ENCODE measurements around the gene KDM2A.
"Not testable (repeated sequence)": the region's sequence is repeated elsewhere in the genome, so short reads cannot be mapped to it uniquely, and the experiment has no call there.

The KDM2A gene

GRCh38 chr11:67179892-67180490 is 60.9 kb downstream of the KDM2A start:
- Histone ChIP-seq H3K9me3 (ENCODE audit: insufficient read depth, low read length, severe bottlenecking) (no peaks in the 10 kb centered on the region), H3K79me2 (ENCODE audit: insufficient read depth, low read length) (peaks cover 40% of the 10 kb centered on the region), H4K20me1 (ENCODE audit: insufficient read depth, low read length) (peaks cover 21% of the 10 kb centered on the region), H3K9ac (ENCODE audit: low read depth, low read length) (no peak overlapping the region), H3K4me3 (ENCODE audit: low read depth in 1 of 2, low read length in 2 of 2) (no peak overlapping the region), H3K4me1 (ENCODE audit: insufficient read depth, low read length) (no peaks in the 10 kb centered on the region), H3K27me3 (ENCODE audit: insufficient read depth, low read length, poor library complexity) (no peaks in the 10 kb centered on the region), H3K36me3 (ENCODE audit: insufficient read depth, low read length) (peaks cover 50% of the 10 kb centered on the region), H3K27ac (ENCODE audit: low read length) (no peak overlapping the region), H3K4me2 (ENCODE audit: insufficient read depth, low read length) (no peak overlapping the region), H2AFZ (ENCODE audit: low read depth, low read length) (no peak overlapping the region)
- no peak for ATAC-seq (ENCODE audit: insufficient read depth, low read depth)
- TF ChIP-seq CTCF (IDR thresholded peaks at IDR 0.05; ENCODE audit: borderline replicate concordance, extremely low read depth, low read length, poor library complexity, severe bottlenecking) (no peak), EZH2 (IDR thresholded peaks at IDR 0.05; ENCODE audit: borderline replicate concordance, low read depth, low read length, severe bottlenecking) (no peak)
- no peak for DNase-seq

- TF ChIP-seq EZH2 (IDR thresholded peaks at IDR 0.05; ENCODE audit: borderline replicate concordance, low read depth, low read length, severe bottlenecking), result no peak
- H4K20me1 ChIP-seq (ENCODE audit: insufficient read depth, low read length), result no peaks in the 10 kb centered on the region
- H3K79me2 ChIP-seq (ENCODE audit: insufficient read depth, low read length), result no peaks in the 10 kb centered on the region
- no peak overlapping the region for H3K9ac ChIP-seq (ENCODE audit: low read depth, low read length)
- H3K27ac ChIP-seq (ENCODE audit: low read length), result no peak overlapping the region
- H3K9me3 ChIP-seq (ENCODE audit: insufficient read depth, low read length, severe bottlenecking), result no peaks in the 10 kb centered on the region
- H2AFZ ChIP-seq (ENCODE audit: low read depth, low read length), result no peak overlapping the region
- ATAC-seq (ENCODE audit: insufficient read depth, low read depth) (no peak), DNase-seq (no peak)
- peaks cover 43% of the 10 kb centered on the region for H3K36me3 ChIP-seq (ENCODE audit: insufficient read depth, low read length)
- H3K4me2 ChIP-seq (ENCODE audit: insufficient read depth, low read length), result no peak overlapping the region
- no peaks in the 10 kb centered on the region for H3K27me3 ChIP-seq (ENCODE audit: insufficient read depth, low read length, poor library complexity)
- no peak overlapping the region for H3K4me3 ChIP-seq (ENCODE audit: low read depth in 1 of 2, low read length in 2 of 2)
- H3K4me1 ChIP-seq (ENCODE audit: insufficient read depth, low read length), result no peaks in the 10 kb centered on the region
Observed at GRCh38 chr11:67194096-67194495, 75.0 kb downstream of the KDM2A start.

- no peaks in the 10 kb centered on the region for H3K9me3 ChIP-seq (ENCODE audit: insufficient read depth, low read length, severe bottlenecking)
- no peak overlapping the region for H3K4me2 ChIP-seq (ENCODE audit: insufficient read depth, low read length)
- peaks cover 54% of the 10 kb centered on the region for H3K36me3 ChIP-seq (ENCODE audit: insufficient read depth, low read length)
- no peaks in the 10 kb centered on the region for H4K20me1 ChIP-seq (ENCODE audit: insufficient read depth, low read length)
- no peak overlapping the region for H3K9ac ChIP-seq (ENCODE audit: low read depth, low read length)
- DNase-seq (no peak), ATAC-seq (ENCODE audit: insufficient read depth, low read depth) (no peak)
- no peaks in the 10 kb centered on the region for H3K79me2 ChIP-seq (ENCODE audit: insufficient read depth, low read length)
- no peaks in the 10 kb centered on the region for H3K27me3 ChIP-seq (ENCODE audit: insufficient read depth, low read length, poor library complexity)
- H3K4me3 ChIP-seq (ENCODE audit: low read depth in 1 of 2, low read length in 2 of 2), result no peak overlapping the region
- no peak overlapping the region for H2AFZ ChIP-seq (ENCODE audit: low read depth, low read length)
- no peak overlapping the region for H3K27ac ChIP-seq (ENCODE audit: low read length)
- H3K4me1 ChIP-seq (ENCODE audit: insufficient read depth, low read length), result no peaks in the 10 kb centered on the region
- TF ChIP-seq CTCF (IDR thresholded peaks at IDR 0.05; ENCODE audit: borderline replicate concordance, extremely low read depth, low read length, poor library complexity, severe bottlenecking) (no peak), EZH2 (IDR thresholded peaks at IDR 0.05; ENCODE audit: borderline replicate concordance, low read depth, low read length, severe bottlenecking) (no peak)
Observed at GRCh38 chr11:67195971-67196456, 77.0 kb downstream of the KDM2A start.

GRCh38 chr11:67197606-67198005 is 78.5 kb downstream of the KDM2A start:
- TF ChIP-seq CTCF (IDR thresholded peaks at IDR 0.05; ENCODE audit: borderline replicate concordance, extremely low read depth, low read length, poor library complexity, severe bottlenecking) (no peak), EZH2 (IDR thresholded peaks at IDR 0.05; ENCODE audit: borderline replicate concordance, low read depth, low read length, severe bottlenecking) (no peak)
- peaks cover 51% of the 10 kb centered on the region for H3K36me3 ChIP-seq (ENCODE audit: insufficient read depth, low read length)
- H4K20me1 ChIP-seq (ENCODE audit: insufficient read depth, low read length), result no peaks in the 10 kb centered on the region
- no peak overlapping the region for H3K9ac ChIP-seq (ENCODE audit: low read depth, low read length)
- no peaks in the 10 kb centered on the region for H3K4me1 ChIP-seq (ENCODE audit: insufficient read depth, low read length)
- no peak for ATAC-seq (ENCODE audit: insufficient read depth, low read depth)
- no peaks in the 10 kb centered on the region for H3K9me3 ChIP-seq (ENCODE audit: insufficient read depth, low read length, severe bottlenecking)
- no peak overlapping the region for H3K27ac ChIP-seq (ENCODE audit: low read length)
- no peak overlapping the region for H3K4me2 ChIP-seq (ENCODE audit: insufficient read depth, low read length)
- DNase-seq, result no peak
- no peak overlapping the region for H2AFZ ChIP-seq (ENCODE audit: low read depth, low read length)
- H3K4me3 ChIP-seq (ENCODE audit: low read depth in 1 of 2, low read length in 2 of 2), result no peak overlapping the region
- H3K27me3 ChIP-seq (ENCODE audit: insufficient read depth, low read length, poor library complexity), result no peaks in the 10 kb centered on the region
- no peaks in the 10 kb centered on the region for H3K79me2 ChIP-seq (ENCODE audit: insufficient read depth, low read length)

GRCh38 chr11:67198781-67199180 is 79.7 kb downstream of the KDM2A start:
- H3K79me2 ChIP-seq (ENCODE audit: insufficient read depth, low read length); H3K4me2 ChIP-seq (ENCODE audit: insufficient read depth, low read length); H3K4me1 ChIP-seq (ENCODE audit: insufficient read depth, low read length); H2AFZ ChIP-seq (ENCODE audit: low read depth, low read length); H3K9me3 ChIP-seq (ENCODE audit: insufficient read depth, low read length, severe bottlenecking); DNase-seq; H3K27me3 ChIP-seq (ENCODE audit: insufficient read depth, low read length, poor library complexity); H3K27ac ChIP-seq (ENCODE audit: low read length); H3K4me3 ChIP-seq (ENCODE audit: low read depth in 1 of 2, low read length in 2 of 2); H4K20me1 ChIP-seq (ENCODE audit: insufficient read depth, low read length); ATAC-seq (ENCODE audit: insufficient read depth, low read depth); H3K9ac ChIP-seq (ENCODE audit: low read depth, low read length): not testable (repeated sequence)
- peaks cover 43% of the 10 kb centered on the region for H3K36me3 ChIP-seq (ENCODE audit: insufficient read depth, low read length)
